ENCODE data around the gene ROR2.

ROR2 gene

DNA sequence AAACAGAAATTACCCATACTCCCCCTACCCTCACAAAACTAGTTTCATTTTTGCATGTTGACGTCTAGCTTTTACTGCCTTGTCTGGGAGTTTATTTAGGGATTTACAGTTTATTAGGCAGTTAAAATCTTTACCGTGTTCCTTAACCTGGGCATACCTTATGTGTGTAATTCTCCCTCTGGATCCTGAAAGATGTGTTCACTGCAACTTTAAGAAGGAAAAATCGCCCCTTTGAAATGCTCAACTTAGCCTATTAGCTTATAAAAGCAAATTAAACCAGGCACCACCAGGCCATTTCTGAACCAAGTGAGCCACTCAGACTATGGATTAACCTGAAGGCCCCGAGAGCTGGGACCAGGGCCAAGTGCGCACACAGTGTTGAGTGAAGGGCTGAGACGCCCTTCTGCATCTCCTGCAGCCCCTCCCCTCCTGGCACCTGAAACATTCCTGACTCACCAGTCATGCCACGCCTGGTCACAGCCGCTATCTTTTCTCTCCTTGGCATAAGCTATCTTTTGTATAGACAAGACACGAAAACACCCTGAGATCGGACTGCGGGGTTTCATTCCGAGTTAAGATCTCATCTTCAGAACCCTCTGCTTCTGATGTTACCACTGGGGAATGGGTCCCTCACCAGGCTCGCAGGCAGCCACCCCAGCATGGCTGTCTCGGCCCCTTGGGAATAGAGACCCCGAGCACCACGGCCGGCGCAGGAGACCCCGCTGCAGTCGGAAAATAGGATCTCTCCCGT lies 111.9 kb downstream of the ROR2 start:
- DNase-seq: peak; percentile 37

DNA sequence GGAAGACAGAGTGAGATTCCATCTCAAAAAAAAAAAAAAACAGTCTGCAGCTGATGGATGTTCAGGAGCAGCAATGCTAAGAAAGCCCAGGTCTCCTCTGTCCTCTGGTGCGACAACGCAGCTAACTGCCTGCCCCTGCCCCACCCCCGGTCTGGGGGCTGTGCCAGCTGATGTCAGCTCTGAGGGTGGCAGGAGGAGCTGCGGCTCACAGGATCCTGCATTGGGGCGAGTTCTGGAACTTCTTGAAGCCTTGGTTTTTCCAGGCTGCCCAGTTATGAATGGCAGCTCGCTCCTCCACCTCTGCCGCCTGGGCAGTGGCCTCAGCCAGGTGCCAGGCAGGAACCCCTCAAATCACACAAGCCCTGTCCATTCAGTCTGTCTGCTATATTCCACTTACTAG lies 113.5 kb downstream of the ROR2 start:
- DNase-seq: no peak

DNA sequence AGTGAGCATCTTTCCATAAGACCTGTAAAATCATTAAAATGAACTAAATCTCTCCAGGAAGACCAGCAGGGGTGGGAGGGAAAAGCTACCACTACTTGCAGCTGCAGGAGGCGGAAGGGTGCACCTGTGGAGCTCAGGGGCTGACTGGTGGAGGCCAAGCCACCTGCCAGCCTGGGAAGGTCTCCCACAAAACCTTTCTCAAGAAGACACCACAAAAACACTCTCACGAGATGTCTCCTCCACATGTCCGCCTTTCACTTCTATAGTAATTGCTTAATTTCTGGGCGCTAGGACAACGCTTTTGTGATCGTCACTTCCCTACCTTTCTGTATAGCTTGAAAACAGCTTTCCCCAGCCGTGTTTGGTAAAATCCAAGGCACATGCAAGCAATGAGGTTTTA lies 114.4 kb downstream of the ROR2 start:
- DNase-seq: no peak

DNA sequence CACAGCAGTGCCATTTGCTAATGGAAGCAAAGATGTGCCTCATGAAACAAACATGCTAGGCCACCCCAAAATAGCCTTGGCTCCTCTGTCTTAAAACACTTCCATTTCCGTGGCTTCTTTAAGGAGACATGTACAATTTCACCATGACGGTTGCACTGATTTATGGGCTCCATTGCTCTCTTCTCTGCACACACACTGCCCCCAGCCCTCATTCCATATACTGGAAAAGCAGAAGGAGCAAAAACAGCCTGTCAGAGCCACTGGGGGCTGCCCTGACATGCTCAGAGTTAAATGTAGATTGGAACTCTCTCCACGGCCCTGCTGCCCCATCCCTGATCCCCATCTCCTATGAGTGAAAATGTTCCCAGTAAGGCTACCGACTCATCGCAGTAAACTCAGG lies 114.8 kb downstream of the ROR2 start:
- DNase-seq: no peak

DNA sequence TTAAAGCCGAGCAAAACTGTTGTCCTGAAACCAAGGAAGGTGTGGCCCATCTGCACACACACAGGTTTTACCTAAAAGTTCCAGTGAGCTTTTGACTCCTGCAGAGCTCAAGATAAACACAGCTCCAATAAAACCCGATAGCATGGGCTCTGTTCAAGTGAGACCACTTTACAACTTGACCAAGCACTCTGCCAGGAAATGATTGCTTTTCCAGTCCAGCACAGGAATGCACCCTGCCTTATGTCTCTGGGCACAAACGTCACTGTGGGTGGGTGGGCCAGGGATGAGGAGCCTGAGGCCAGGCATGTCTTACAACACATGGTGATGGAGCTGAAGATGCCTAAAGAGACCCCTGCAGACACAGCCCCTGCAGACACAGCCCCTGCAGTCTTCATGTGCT lies 115.3 kb downstream of the ROR2 start:
- DNase-seq: no peak

DNA sequence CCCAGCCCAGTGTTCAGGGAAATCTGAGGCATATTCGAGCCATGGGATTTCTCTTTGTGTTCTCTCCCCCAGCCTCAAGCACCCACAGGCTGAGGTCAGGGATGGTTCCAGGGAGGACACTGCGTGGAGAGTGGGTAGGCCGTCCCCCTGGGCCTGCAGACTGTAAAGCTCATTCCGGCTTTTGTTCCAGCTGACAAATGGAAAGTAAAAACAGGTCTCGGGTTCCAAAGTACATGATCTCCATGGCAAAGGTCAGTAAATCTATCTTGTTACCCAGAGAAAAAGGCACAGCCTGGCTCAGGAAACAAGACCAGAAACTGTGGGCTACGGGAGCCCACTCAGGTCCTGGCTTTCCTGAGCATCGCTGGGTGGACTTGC lies 116.2 kb downstream of the ROR2 start:
- DNase-seq: no peak

DNA sequence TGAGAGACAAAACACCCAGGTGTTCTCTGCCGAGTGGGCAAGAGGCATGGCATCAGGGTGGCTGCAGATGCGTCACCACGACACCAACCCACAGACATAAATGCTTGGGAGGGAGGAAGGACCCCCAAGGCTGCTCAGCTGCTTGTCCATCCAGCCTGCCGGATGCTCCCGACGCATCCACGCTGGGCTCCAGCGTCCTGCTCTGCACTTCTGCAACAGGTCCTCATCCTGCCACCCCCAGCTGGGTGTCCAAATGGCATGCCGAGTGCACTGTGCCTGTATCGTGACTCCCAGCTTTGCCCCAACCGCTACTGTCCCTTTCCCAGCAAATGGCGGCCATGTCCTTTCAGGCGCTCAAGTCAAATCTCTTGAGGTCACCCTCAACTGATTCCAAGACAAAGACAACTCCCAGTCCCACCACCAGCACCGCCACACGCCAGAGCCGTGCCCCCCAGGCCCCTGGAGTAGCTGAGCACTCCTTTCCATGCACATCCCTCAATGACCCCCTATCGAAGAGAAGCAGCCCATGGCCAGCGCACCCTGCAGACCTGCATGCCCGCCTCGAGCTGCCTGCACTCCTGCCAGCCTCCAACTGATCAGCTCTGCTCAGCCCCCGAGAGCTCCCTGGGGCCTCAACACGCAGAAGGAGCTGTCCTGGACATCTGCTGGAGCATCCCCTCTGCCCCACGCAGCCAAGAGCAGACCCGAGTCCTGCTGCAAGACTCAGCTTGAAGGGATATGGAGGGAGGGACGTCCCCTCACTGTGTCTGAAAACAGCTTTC lies 116.7 kb downstream of the ROR2 start:
- DNase-seq: no peak

DNA sequence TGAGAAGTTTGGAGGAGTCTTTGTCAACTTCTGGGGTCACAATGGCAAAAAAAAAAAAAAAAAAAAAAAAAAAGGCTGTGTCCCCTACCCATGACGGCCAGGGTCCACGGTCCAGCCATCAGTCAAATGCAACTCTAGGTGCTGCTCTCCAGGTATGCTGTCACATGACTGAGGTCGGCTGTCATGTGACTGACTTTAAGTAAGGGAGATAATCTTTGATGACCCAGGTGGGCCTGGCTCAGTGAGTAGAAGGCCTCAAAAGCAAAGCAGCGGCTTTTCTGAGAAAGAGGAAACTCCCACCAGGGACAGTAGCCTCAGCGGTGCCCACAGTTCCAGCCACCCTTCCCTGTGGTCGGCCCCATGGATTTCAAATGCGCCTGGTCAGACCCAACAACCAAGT lies 117.7 kb downstream of the ROR2 start:
- no peak for DNase-seq

DNA sequence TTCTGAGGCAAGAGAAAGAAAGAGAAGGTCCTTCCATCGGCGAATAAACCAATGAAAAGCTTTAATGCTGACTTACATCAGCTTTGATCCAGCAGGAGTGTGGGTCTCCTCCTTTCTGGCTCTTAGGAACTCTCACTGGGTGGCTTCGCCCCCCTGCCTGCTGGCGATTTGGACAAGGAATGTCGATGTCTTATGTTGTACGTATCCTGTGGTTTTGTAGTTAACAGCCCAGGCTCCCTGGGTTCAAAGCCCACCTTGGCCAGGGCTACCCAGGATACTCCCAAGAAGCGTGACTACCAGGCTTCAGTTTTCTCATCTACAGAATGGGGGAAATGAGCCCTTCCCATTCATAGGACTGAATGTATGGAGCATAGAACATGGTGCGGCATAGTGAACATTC lies 124.2 kb downstream of the ROR2 start:
- no peak for DNase-seq

DNA sequence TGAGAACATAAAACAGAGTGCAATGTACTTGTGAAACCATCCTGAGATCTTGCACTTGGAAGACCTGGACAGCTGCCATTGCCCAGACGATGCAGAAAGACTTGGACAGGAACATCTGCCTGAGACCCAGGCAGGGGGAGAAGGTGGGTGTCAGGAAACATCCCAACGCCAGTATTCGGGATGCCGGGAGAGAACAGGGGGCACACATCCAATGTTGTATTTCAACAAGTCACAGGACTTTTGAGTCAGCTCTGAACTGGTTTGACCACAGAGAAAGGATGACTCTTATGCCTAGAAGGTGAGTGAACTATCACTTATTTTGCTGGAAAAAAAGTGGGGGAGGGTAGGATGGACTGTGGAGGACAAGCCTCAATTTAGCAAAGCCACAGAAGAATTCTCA lies 124.6 kb downstream of the ROR2 start:
- DNase-seq: no peak

DNA sequence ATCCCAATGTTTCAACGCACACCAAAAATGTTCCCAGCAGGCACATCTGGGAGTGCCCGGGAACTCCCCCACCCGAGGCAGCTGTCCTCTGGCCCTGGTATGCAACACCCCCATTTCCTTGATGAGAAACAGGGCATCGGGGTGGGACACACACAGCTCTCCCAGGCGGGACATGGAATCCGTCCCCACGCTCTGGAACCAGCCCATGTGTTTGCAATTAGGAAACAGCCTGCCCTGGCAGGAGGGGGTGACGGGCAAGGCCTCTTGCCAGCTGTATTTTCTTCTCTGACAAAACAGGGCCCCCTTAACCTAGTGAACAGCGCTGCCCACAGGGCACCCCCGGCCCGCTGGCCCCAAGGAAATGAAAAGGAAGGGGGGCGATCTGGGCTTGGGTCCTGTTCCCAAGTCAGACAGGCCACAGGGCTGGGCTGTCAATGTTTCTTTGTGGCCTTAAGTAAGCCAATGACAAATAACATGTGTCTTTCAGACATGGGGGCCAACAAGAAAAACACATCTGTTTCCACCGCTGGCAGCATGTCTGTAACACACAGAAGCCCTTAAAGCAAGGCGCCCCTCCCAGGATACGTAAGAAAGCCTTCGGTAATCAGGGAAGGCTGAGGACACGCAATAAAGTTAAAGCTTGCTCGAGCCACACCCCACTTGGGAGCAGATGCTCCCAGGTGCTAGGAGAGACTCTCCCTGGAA lies 125.3 kb downstream of the ROR2 start:
- DNase-seq: no peak

DNA sequence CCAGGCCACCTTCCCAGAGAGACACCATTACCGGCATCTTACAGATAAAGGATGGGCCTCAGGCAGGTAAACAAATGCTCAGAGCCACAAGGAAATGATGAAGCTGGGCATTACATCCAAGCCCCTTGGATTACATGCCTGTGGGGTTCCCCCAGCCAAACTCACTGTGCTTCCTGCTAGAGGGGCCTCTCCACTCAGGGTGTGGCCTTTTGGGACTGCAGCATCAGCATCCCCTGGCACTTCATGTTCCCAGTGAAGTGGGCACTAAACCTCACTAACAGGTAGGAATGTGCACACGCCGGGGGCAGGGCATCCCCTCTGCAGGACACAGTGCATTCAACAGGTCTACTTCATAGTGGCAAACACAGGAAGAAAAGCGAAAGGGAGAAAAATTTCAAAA lies 125.9 kb downstream of the ROR2 start:
- no peak for DNase-seq

DNA sequence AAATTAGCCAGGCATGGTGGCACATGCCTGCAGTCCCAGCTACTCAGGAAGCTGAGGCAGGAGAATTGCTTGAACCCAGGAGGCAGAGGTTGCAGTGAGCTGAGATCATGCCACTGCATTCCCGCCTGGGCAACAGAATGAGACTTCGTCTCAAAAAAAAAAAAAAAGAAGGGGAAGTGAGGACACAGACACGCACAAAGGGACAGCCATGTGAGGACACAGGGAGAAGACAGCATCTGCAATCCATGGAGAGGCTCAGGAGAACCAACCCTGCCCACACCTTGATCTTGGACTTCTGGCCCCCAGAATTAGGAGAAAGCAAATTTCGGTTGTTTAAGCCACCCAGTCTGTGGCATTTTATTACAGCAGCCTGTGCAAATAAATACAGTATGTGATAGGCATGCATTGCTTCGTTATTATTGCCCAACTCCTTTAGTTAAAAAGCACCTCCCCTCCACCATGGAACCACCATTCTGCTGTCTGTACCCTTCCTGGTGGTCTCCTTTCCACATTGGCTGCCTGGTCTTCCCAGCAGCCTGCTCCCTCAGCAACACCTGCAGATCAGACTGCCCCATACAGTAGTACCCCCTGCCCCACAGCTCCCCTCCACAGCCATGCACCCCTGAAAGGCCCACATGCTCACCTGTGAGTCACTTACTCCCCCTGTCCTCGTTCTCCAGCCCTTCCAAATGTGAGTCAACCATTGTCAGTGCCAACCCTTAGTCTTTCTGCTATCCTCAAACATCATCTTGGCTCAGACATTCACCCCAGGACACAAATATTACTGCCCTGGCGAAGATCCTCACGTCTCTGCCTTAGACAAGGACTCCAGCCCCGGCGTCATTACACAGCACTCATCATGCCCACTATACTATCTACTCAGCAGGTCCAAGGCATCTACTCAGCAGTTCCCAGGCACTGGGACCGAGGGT lies 128.8 kb downstream of the ROR2 start:
- DNase-seq: no peak

DNA sequence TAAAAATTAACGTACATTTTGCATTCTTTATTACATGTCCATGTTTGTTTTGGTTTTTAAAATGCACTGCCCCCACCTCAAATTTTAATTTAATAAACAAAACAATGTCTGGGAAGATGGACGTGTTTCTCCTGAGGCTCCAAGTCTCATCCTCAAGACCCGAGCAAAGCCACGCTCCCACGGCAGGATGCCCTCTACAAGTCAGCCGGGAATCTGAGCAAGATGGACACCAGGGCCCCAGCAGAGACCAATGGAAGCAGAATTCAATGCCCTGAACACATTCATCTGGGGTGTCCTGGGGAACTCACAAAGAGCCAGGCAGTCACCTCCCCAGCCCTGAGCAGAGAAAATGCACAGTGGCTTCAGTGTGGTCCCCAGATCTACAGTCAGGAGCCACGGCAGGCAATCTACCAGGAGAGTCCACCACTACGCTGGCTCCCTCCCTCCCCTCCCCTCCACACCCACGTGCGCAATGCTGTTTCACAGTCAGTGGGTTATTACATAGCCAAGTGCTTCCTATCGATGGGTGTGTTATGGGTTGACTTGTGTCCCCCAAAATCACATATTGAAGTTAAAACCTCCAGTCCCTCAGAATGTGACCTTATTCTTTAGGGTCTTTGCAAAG lies 129.8 kb downstream of the ROR2 start:
- DNase-seq: no peak

DNA sequence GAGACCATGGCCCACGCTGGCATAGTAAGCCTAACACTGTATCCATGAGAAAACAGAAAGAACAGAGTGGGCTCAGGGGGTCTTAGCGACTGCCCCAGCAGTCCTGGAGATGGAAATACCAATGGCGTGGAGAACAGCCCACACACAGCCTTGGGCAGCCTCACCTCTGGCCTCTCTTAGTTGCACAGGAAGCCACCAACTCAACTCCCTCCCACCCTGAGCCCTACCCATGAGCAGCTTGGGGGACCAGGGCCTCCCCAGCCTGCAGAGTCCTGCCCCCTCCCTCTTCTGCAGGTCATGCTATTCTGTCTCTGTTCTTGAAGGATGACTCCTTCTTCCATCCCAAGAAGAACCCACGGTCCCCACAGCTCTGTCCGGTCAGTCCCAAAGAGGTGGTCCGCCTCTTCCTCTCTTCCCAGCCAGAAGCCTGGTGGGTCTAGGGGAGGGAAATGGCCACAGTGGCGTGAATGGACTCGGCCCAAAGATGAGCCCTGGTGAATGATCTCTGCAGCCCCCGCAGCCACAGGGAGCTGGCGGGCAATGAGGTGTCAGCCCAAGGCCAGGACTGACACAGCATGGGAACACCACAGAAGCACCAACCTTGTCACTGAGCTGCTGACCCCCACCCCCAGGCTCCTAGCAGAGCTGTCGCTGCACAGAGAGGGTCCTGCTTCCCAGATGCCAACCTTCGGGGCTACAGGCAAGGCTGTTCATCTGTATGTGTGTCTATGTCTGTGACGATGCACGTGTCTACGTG lies 131.2 kb downstream of the ROR2 start:
- DNase-seq: no peak

DNA sequence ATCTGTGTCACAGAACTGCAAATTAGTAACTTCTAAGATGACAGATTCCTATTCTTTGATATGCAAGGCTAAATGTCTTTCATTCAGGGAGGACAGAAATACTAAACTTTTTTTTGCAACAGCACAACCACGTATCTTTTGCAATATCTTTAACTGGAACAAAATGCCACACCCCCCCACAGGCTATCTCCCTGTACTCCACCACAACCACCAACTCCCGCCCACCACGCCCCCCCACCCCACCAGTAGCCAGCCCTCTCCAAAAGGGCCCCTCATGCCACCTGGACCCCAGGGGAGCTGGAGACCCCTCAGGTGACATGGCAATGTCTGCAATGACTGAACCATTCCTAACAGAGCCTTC lies 131.8 kb downstream of the ROR2 start:
- no peak for DNase-seq

DNA sequence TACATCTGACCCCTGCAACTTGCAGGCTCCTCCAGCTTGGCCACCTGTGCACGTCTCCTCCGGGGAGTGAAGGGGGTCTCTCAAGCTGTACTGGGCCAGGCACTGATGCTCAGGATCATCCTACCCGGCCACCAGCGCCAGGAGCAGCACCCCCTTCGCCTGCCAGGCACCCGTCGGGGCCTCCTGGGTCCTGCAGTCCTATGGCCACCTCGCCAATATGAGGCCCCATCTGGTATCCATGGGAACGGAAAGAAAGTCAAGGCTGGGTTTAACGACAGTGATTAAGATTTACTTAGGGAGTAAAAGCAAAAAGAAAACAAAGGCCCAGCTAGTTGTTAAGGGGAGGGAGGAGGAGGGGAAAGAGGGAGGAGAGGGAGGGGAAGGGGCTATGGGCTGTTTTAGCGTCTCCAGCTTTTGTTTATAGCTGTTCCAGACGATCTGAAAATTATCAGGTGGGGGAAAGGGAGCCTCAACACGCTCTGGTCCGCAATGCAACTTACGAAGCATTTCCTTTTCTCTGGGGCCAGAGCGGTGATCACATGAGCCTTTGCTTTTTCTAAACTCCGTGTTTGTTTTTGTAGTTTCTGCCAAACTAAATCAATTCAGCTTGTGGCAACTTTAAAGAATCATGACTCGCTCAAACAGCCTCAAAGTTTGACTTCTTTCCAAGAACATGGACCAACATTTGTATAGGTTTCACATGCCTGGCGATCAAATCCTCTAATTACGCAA lies 132.4 kb downstream of the ROR2 start:
- peak; percentile 0 for DNase-seq

DNA sequence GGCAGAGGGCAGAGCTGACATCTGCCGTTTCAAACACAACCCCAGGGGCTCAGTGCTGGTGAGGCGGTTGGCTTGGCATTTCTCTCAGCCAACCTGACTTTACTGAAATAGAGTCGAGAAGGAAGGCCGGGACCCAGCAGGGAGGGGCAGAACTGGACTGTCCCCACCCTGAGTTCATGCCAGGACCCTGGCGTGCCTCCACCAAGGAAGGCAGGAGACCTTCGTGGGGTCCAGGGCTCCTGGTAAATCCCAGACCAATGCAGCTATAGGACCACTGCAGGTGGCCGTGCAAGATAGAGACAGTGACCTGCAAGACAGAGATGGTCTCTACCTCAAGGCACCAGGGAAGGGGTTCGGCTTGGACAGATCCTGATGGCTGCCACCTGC lies 132.9 kb downstream of the ROR2 start:
- DNase-seq: no peak

DNA sequence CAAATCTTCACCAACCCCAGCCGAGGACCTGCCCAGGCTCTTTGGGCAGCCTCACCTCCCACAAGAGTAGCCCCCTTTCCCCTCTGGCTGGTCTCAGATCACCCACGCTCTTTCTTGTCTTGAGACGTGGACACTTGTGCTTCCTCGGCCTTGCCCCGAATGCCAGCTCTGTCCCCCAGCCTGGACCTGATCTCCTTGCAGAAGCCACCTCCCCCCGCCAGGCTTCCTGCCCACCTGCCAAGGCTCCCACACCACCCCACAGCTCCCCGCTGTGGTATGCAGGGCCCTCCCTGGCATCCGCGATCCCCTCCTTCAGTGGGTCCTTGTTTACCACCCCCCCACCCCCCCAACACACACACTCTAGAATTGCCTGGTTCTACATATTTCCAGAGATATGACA lies 133.7 kb downstream of the ROR2 start:
- no peak for DNase-seq

DNA sequence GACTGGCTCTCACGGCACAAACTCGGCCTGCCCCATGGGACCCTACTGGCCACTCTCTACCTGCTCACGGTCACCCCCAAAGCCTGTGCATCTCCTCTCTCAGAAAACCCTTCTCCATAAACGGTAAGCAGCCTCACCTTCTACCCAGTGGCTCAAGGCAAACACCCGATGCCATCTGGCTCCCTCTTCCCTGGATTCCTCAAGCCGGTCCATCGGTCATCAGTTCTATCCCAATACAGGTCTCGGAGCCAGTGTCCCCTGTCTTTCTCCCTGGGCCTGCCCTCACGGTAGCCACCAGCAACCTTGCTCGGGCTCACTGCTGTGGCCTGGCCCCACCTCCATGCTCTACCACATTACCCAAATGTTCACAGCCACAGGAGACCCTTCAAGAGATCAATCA lies 134.1 kb downstream of the ROR2 start:
- DNase-seq: no peak

DNA sequence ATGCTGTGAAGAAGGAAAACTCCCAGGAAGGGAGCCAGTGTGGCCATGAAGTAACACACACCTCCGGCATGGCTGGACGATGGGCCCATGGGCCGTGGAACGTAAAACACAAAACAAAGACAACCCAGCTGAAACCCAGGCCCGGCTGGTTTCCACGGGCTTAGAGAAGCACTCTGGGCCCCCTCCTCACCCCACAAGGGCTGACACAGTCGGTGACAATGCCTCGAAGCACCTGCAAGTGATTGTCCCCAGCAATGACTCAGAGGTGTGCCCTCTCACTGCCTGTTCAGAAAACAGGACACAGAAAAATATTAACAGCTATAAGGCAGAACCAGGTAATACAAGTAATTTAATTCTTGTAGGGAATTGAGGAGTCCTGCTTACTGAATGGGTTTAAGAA lies 135.3 kb downstream of the ROR2 start:
- no peak for DNase-seq

Data from kidney glomerular epithelial cell (primary cell).